ENCODE data around the gene PITX1.

The PITX1 gene

GRCh38 chr5:134979416-134979815, 54.6 kb downstream of the PITX1 start:
- H3K56ac ChIP-seq (ENCODE audit: low read length), result no peak overlapping the region
- WGBS (ENCODE audit: extremely low coverage, insufficient coverage, low lambda C conversion rate), result no CpG with 5 or more reads among the region's 3 CpGs
- H3K4ac ChIP-seq (ENCODE audit: low read depth, low read length), result no peak overlapping the region
- no peak overlapping the region for H4K5ac ChIP-seq (ENCODE audit: low read length)
- no peaks in the 10 kb centered on the region for H3K79me1 ChIP-seq (ENCODE audit: low read length)
- no peak overlapping the region for H4K8ac ChIP-seq (ENCODE audit: low read depth, low read length)
- DNase-seq, result no peak
- H2AK5ac ChIP-seq (ENCODE audit: low read length), result no peak overlapping the region
- no peak overlapping the region for H2BK5ac ChIP-seq (ENCODE audit: low read length)
- no peaks in the 10 kb centered on the region for H3K79me2 ChIP-seq (ENCODE audit: control insufficient read depth, insufficient read depth, low read length)
- no peak overlapping the region for H3K4me3 ChIP-seq (ENCODE audit: low read length)
- no peaks in the 10 kb centered on the region for H3K36me3 ChIP-seq (ENCODE audit: control insufficient read depth, insufficient read depth, low read length)
- H3K27me3 ChIP-seq (ENCODE audit: insufficient read depth, low read length, poor library complexity), result no peaks in the 10 kb centered on the region
- no peaks in the 10 kb centered on the region for H3K4me1 ChIP-seq (ENCODE audit: control insufficient read depth, low read depth, low read length)
- no peak overlapping the region for H2BK15ac ChIP-seq (replicated peaks; ENCODE audit: low read depth)
- no peak overlapping the region for H3K4me2 ChIP-seq (ENCODE audit: low read length)
- H3K23ac ChIP-seq (ENCODE audit: low read length), result no peak overlapping the region
- no peak overlapping the region for H2BK120ac ChIP-seq (ENCODE audit: low read depth, low read length)
- no peak overlapping the region for H3K18ac ChIP-seq (ENCODE audit: low read length)
- H3K27ac ChIP-seq (ENCODE audit: low read depth, low read length), result no peak overlapping the region
- H3K9ac ChIP-seq (ENCODE audit: low read length), result no peak overlapping the region
